Kidney epithelial cell (primary cell): ENCODE results near the gene SND1. TPM values are rescaled to one million over a fixed set of nuclear protein-coding genes. Genes with fewer than 3 reads are reported as not detected.
"Not testable (repeated sequence)": the region's sequence is repeated elsewhere in the genome, so short reads cannot be mapped to it uniquely, and the experiment has no call there.

Experiments used
- DNase-seq: peaks from one replicate; pipeline ENCODE4 v3.0.0-alpha.2; 2010; ENCODE audit warnings: low read depth
- H3K27me3 ChIP-seq: 2 replicates; pipeline ENCODE4 v1.6.0; 2011; ENCODE audit warnings: low read length; ENCODE audit not compliant: control insufficient read depth, insufficient read depth
- H3K36me3 ChIP-seq: 2 replicates; pipeline ENCODE4 v1.5.1; 2011; ENCODE audit warnings: low read length; ENCODE audit not compliant: control insufficient read depth, insufficient read depth
- H3K4me3 ChIP-seq: 2 replicates; pipeline ENCODE4 v1.5.1; 2011; ENCODE audit warnings: low read depth, mild to moderate bottlenecking, control low read depth, low read length
- total RNA-seq: library from RNA; depleted of rRNA; stranded (reverse); fragments of >200 nt; gene quantifications from 2 replicates; pipeline ENCODE4 v1.2.3, GENCODE V29; 2015
- TF ChIP-seq, protein P1 (sequence below): IDR thresholded peaks from 2 replicates; pipeline ENCODE4 v1.5.1; 2011; ENCODE audit warnings: mild to moderate bottlenecking, moderate library complexity, low read length, control low read depth, inconsistent platforms; ENCODE audit not compliant: insufficient read depth, poor library complexity, severe bottlenecking

Gene SND1
- total RNA-seq, 1 donor from 2014 or later = 257 TPM

GRCh38 chr7:127899411-127899810, 247.4 kb downstream of the SND1 start:
- Histone ChIP-seq H3K36me3 (no peaks in the 10 kb centered on the region), H3K4me3 (no peak overlapping the region), H3K27me3 (no peaks in the 10 kb centered on the region)
- TF ChIP-seq, protein P1, sequence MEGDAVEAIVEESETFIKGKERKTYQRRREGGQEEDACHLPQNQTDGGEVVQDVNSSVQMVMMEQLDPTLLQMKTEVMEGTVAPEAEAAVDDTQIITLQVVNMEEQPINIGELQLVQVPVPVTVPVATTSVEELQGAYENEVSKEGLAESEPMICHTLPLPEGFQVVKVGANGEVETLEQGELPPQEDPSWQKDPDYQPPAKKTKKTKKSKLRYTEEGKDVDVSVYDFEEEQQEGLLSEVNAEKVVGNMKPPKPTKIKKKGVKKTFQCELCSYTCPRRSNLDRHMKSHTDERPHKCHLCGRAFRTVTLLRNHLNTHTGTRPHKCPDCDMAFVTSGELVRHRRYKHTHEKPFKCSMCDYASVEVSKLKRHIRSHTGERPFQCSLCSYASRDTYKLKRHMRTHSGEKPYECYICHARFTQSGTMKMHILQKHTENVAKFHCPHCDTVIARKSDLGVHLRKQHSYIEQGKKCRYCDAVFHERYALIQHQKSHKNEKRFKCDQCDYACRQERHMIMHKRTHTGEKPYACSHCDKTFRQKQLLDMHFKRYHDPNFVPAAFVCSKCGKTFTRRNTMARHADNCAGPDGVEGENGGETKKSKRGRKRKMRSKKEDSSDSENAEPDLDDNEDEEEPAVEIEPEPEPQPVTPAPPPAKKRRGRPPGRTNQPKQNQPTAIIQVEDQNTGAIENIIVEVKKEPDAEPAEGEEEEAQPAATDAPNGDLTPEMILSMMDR = no peak
- no peak for DNase-seq

DNA sequence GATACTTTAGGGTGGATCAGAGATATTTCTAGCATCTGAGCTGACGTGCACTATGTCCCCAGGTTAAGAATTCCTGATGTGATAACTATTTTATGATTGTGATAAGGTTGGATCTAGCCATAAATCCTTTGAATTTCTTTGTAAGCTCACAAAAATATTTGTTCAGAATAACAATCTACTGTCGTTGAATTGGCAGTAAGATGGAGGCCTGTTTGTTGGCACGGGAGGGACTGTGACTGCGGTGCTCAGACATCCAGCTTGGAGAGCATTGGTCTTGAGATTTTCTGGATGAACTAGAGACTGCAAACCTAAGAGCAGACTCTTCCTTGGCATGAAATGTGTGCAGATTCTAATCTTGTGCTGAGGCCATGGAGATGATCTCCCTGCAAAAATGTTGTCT, 248.1 kb downstream of the SND1 start:
- TF ChIP-seq, protein P1 = no peak
- no peak for DNase-seq
- H3K36me3 ChIP-seq = no peaks in the 10 kb centered on the region
- no peaks in the 10 kb centered on the region for H3K27me3 ChIP-seq
- H3K4me3 ChIP-seq = no peak overlapping the region

- H3K27me3 ChIP-seq = no peaks in the 10 kb centered on the region
- TF ChIP-seq, protein P1 = no peak
- no peaks in the 10 kb centered on the region for H3K36me3 ChIP-seq
- DNase-seq = no peak
- H3K4me3 ChIP-seq = no peak overlapping the region
Observed at GRCh38 chr7:127900732-127901685, 249.0 kb downstream of the SND1 start.

DNA sequence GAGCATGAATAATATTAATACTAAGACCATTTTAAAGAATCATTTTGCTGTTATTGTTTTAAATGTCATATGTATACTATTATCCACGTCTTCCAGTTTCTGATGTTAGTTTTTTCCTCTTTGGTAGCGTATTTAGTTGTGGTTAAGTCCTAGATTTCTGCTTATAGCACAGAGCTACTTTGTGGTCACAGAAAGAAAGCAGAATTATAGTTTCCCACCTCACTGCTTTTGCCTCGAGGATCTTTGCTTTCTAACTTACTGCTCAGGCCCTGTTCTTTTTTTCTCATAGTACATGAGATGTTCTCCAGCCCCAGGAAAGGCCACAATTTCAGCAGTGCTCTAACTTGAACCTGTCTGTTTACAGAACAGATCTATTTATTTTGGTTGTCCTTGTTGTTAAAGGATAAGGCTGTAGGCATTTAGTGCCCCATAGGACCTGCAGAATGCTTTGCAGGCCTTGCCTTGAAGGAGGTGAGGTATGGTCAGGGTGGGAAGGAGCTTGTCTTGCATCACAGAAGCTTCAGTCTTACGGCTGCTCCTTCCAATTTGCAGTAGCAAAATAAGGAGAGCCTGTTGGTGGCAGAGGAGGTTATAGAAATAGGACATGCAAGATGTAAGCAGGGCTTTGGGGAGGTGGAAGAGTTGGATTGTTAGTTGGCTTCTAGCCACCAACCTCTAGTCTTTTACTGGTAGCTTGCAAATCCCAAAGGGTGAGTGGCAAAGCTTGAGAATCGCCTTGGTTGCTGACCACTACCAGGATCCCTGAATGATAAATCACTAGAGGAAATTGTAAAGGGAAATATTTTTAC, 250.1 kb downstream of the SND1 start:
- no peak overlapping the region for H3K4me3 ChIP-seq
- no peaks in the 10 kb centered on the region for H3K27me3 ChIP-seq
- H3K36me3 ChIP-seq = no peaks in the 10 kb centered on the region
- no peak for DNase-seq
- TF ChIP-seq, protein P1 = no peak

DNA sequence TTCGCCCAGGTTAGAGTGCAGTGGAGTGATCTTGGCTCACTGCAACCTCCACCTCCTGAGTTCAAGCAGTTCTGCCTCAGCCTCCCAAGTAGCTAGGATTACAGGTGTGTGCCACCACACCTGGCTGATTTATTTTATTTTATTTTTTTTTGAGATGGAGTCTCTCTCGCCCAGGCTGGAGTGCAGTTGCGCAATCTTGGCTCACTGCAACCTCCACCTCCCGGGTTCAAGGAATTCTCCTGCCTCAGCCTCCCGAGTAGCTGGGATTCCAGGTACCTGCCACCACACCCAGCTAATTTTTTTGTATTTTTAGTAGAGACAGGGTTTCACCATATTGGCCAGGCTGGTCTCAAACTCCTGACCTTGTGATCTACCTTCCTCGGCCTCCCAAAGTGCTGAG, 250.8 kb downstream of the SND1 start:
- not testable (repeated sequence) for H3K27me3 ChIP-seq, DNase-seq, H3K36me3 ChIP-seq, H3K4me3 ChIP-seq
